Measurements from ENCODE around the gene FSTL5.

DNA sequence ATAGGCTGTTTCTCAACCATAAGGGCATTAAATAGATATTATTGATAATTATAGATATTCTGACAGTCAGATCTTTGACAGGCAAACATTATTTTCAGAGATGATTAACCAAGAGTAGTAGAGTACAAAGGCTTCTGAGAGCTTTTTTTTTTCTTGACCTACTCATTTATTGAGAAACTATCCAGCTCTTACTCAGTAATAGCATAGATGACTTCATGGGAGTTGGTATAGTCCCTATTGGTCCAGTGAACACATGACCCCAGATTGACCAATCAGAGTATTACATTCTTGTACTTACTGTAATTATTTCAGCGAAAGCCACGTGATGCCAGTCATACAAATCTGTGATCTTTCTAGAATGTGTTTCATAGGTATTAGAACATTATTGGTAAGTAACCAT, 508.7 kb downstream of the FSTL5 start:
- TF ChIP-seq CTCF (IDR thresholded peaks at IDR 0.05 in 4 of 5, conservative IDR thresholded peaks at IDR 0.05 in 1 of 5): no peak
- TF ChIP-seq POLR2A (IDR thresholded peaks at IDR 0.05): no peak
